Stimulated activated CD8-positive, alpha-beta memory T cell treated with anti-CD3 and anti-CD28 coated beads, Interleukin-2, amount 100 ng/mL, for 1 hour (primary cell): ENCODE measurements around the gene RHBDL3.

Source experiments
- DNase-seq, 2 donors: peaks; one replicate each; pipeline ENCODE4 v3.0.0-alpha.2; 2020; ENCODE audit warnings: low read depth in 2 of 2

Gene RHBDL3

DNA sequence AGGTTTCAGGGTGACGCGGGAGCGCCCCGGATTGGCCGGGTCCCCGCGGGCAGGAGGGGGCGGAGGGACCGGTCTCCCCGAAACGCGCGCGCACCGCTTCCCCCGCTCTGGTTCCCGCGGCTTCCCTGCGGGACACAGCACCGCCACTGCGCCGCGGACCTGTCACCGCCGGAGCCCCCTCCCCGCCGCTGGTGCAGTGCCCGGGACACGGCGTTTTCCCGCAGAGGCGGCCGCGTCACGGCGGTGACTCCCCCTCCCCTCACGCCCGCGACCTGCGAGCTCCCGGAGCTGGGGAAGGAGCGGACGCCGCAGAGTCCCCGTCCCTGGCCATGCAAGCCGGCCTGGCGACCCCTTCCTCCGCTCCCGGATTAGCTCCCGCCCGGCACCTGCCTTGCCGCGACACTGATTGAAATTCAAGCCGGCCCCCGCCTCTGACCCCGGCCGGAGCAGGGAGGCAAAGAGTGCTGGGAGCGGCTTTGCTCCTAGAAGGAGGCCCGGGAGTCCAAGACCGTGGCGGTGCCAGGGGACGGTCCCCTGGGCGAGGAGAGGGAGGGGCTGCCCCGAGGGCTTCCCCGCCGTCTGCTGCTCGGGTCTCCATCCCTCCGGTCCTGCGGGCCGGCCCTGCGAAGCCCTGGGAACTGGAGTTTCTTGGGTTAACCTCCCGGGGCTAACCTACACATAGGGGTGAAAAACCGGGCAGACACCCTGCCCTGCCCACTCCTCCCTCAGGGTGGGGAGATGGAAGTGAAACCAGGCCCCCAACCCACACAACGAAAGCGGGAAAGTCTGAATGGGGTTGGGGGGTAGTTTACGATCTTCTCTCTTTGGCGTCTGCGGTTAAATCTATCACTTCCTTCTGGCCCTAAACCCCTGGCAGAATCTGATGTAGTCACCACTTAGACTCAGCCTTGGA is 1.0 kb downstream of the RHBDL3 start:
- no peak for DNase-seq

DNA sequence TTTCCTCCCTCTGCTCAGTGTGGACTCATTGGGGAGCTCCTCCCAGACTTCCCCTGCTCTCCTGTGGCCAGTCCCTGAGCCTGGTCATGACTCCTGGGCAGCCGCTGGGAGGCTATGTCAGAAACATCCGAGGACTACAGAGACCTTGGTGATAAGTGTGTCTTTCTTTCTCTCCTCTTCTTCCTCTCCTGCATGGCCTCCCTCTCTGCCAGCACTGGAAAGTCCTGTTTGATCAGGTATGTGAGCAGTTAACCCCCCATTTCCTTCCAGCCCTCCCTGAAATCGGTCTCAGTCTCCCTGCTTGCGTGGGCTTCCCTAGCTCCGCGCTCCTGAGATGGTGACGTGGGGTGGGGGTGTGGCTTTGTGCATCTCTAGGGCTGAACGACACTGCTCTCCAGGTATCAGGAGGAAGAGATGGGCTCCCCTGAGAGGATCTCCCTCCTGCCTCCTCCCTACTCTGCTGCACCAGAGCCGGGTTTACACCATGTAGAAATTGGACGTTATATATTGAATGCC is 2.1 kb downstream of the RHBDL3 start:
- no peak for DNase-seq

DNA sequence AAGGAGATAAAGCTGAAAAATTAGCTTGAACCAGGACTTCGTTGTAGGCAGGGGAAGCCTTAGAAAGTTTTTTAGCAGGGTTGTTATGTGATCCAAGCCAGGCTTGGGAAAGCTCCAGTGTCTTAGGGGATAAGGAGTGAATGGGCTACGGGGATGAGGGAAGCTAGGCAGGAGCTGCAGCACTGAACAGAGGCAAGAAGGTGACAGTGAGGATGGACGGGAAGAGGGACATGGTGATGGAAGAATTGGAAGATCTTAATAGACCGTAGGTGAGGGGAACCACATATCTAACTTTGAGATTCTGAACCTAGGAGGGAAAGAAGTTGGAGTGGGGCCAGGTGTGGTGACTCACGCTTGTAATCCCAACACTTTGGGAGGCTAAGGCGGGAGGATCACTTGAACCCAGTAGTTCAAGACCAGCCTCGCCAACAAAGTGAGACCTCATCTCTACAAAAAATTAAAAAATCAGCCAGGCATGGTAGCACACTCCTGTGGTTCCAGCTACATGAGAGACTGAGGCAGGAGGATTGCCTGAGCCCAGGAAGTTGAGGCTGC is 3.2 kb downstream of the RHBDL3 start:
- DNase-seq, result no peak

DNA sequence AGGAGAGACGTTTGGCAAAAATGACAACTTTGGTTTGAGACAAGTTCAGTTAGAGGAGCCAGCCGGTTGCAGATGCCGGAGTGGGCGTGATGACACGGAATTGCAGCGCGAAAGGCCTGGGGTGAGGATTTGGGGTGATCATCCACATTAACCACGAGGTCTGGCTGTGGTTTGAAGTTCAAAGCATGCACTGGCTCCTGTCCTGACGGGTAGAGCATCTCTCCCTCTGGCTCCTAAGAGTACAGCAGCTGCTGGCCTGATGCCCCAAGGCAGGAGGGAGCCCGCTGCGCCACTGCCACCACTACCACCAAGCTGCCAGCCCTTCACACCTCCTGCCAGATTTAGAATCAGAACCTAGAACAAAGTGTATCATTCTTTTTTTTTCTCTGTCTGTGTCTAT is 3.7 kb downstream of the RHBDL3 start:
- DNase-seq, result no peak

DNA sequence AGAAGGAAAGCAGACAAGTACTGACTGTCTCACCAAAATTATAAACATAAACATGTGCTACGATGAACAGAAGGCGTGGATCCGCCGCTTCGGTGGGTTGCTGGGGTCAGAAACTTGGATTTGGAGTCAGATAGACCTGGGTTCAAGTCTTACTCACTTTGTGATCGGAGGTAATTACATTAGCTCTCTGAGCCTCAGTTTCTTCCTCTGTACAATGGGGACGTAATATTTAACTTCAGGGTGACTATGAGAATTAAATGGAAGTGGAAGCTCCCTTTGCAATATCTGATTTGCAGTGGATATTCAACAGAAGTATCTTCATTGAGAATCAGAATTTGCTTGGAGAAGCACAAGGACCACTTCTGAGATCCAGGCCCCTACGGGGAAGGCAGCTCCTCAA is 6.2 kb downstream of the RHBDL3 start:
- no peak for DNase-seq

DNA sequence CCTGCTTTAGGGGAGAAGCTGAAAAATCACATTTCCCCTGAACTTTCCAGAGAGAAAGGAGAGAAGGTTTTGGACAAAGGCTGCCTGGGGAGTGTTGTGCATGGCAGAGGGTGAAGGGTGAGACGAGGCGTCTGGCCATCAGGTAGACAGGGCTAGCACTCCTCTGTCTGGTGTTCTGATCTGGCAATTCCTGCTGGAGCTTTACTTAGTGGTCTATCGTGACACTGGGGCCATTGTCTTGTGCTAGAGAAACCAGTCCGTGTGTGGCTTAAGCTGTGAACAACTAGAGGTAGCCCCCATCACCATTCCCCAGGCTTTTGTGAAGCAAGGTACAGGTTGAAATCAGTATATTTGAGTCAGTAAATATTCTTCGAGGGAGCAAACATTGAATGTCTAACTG is 8.5 kb downstream of the RHBDL3 start:
- no peak for DNase-seq

DNA sequence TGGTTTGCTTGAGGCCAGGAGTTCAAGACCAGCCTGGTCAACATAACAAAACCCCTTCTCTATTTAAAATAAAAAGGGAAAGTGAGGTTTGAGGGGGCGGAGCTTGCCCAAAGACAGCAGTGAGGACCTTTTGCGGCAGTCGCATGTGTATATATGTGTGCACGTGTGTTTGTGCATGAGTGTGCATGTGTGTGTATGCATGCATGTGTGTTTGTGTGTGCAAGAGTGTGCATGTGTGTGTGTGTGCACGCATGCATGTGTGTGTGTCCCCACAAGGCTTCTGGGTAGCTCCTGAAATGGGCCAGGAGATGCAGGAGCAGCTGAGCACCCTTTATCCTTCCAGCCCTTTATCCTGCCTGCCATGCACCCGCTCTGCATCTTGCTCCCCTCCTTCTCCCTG is 9.0 kb downstream of the RHBDL3 start:
- DNase-seq, result no peak

DNA sequence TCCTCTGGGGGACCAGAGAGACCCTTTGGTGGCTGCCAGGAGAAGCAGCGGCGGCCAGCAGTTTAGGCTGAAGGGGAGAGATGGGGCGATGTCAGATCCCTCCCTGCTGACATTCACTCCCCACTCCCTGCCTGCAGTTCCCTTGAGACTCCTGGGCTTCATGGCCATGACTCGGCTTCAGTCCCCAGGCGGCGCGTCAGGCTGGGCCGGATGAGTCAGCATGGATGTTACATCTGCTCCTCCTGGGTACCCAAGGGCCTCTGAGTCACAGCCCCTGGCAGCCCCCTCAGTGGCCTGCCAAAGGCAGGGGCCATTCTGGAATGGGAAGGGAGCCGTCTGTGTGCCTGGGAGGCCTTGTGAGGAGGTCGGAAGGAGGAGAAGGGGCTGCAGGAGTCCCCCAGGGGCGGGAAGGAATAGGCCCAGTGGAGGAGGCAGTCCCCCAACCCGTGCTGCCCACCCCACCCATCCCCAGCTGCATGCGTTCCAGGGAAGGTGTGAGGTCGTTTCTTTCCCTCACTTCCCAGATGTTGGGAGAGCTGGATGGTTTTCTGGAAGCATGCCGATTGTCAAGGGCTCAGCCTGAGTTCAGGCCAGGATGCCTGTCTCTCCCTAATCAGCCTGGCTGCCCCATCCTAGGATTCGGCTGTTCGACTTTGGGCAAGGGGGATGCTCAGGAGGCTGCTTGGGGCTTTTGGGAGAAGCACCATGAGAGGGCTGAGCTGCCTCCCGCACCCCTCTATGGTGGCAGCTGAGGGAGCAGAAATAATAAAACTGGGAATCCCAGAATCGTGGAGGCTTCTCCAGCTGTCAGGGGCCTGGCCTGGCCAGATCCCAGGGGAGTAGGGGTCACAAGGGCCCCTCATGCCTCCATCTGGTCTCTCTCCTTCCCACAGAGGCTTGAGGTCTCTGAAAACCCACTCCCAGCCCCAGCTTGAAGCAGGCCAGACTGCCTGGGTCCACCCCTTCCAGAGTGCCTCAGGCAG is 9.7 kb downstream of the RHBDL3 start:
- DNase-seq, result no peak

DNA sequence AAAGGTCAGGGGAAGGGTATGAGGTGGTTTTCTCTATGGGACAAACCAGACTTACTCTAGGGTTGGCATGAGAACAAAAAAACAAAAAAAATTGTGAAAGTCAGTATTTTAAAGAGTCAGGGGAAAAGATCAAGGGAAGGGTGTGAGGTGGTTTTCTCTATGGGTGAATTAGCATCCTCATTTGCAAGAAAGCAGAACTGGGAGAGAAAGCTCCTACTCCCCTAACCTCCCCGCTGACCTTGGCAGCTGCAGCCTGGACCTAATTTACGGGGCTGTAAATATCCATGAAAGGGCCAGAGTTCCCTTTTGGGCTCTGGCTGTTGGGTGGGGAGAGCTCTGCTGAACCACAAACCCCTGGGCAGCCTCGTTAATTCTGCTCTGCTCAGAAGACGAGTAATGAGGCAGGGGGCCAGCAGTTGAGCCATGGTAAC is 10.6 kb downstream of the RHBDL3 start:
- DNase-seq, result no peak

DNA sequence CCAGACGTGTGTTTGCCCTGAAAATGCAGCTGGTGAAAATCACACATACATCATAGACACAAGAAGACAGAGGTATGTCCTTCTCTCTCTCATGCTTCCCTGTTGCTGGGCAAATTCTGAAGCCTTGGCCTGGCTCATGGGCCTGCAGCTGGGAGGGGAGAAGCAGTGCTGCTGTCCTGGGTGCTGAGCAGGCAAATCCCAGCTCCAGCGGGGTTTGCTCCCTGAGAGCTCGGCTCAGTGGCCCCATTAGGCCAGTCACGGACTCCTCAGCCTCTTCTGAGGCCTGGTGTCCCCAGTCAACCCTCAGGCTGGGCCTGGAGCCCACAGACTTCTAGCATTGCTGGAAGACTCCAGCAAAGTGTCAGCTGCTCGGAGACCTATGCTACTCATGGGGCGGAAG is 11.7 kb downstream of the RHBDL3 start:
- DNase-seq, result no peak

DNA sequence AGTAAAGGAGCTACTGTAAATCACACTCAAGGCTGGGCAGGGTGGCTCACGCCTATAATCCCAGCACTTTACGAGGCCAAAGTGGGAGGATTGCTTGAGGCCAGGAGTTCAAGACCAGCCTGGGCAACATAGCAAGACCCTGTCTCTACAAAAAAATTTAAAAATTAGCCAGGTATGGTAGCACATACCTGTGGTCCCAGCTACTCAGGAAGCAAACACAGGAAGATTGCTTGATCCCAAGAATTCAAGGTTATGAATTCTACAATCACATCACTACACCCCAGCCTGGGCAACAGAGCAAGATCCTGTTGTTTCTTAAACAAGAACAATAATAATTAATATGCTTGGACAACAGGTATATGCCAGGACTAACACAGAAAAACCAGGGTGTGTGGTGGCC is 13.2 kb downstream of the RHBDL3 start:
- no peak for DNase-seq

DNA sequence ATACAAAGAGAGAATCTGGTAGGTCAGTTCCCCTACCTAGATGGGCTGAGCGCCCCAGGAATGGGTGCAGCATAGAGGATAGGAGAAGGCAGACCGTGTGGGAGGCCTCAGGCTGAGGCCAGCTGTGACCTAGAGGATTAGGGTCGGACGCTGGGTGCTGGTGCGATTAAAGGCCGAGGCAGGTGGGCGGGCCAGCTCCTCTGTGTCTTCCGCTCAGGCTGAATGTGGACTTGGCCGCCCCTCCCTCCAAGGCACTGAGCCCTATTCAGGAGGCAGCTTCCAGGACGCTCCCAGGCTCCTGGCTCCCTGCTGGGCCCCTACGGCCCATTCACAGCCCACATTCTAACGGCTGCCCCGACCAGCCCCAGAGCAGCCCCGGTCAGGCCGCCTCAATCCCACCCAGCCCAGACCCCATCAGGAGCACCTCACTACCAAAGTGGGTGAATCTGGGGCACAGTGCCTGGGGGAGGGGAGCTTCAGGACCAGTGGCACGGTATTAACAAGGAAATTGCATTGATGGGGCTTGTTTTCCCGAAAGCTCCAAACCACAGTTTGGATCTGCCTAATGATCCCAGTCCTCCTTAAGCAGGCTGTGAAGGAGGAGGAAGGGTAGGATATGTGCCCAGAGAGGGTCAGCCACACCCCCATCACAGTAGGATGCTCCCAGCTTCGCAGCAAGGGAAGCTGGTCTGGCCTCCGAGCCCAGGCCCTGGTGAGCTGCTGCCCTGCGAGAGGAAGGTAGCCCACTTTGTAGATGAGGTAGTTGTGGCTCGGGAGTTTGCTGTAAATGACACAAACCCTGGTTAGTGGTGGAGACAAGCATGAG is 14.5 kb downstream of the RHBDL3 start:
- no peak for DNase-seq

DNA sequence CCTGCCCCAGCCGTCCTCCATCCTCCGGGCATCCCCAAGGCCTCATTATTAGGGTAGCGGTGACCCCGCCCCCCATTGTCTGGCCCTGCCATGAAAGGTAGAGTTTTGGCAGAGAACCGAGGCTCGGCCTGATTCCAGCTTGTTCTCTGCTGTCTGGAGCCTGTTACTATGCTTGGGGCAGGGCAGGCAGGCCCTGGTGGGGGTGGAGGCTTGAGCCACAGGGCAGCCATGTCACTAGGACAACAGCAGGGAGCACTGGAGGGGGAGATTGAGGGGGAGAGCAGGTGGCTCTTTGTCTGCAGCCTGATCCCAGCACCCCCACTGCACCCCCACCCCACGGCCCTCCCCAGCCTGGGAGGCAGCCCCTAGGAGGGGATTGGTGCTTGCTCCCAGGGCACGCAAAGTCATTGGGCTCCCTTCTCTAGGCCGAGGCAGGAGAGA is 15.4 kb downstream of the RHBDL3 start:
- no peak for DNase-seq

DNA sequence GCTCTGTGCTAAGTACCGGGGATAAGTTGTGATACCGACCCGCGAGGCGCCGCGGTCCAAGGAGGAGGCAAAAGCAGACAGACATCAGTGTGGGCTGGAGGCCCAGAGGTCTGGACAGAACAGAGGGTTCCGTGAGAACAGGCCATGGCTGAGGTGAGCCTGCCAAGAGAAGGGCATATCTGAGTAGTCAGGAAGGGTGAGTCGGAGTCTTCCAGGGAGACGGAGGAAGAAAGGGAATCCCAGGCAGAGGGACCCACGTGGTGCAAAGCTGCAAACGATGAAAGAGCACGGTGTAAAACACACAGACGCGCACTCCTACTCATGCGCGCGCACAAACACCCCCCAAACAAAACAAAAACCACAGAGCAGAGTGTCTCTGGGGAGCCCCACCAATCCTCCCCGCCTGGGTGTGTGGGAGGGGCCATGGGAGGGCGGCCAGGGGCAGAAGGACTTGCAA is 18.1 kb downstream of the RHBDL3 start:
- DNase-seq, result no peak

DNA sequence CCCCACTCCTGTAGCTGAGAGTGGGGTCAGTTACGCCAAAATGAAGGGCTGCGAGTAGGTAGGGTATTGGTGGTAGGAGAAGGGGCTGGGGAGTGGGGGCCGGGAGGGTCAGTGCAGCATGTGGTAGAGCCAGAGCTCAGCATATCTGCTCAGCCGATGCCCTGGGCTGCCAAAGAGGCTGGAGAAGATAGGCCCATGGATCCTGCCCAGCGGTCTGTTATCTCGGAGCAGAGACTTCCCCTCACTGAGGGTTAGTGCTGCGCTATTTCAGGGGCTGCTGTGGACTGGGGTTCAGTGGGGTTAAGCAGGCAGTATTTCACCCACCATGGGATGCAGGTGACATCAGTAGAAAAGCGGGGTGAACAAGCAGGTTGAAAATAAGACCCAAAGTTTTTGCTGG is 19.7 kb downstream of the RHBDL3 start:
- no peak for DNase-seq

DNA sequence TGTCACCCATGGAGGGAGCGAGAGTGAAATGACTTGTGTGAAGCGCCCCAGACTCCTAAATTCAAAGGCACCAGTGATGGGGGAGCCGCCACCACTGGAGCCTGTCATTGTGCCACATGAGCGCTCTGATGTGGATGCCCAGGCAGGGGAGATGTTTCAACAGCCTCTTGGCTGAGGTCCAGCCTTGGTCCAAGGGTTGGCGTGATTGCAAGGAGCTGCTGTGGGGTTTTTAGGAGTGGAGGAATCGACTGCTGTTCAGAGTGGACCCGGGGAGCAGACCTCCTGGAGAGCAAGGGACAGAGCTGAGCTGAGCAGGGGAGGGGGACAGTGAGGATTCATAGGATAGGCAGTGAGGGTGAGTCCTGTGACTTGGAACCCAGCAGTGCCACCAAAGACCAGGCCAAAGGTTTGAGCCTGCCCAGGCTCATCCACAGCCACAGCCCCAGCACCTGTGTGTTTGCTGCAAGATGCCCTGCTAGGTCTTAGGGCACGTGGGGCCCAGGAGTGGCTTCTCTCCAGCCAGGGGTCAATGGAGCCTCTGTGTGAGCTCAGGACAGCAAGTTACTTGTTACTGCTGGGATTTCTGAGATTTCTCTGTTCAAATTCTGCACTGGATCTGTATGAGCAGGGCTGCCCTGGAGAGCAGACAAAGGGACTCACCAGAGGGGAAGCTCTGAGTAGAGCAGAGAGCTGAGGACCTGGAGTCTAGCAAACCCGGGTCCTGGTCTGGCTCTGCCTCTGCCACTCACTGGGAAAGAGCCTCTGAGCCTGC is 20.3 kb downstream of the RHBDL3 start:
- no peak for DNase-seq

DNA sequence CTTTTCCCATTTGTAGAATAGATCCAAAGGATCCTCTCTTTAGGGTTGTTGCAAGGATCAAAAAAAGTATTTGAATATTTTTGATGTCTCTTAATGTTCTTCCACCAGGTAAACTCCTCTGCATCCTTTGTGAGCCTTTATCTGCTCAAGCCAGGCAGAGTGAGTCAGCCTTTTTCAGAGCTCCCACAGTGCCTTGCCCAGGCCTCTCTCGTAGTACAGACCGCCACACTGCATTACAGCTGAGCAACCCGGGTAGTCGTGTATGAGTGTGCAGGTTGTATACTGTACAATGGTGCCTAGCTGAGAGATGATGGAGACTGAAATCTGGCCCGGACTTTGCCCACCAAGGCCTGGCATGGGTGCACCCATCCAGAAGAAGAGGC is 20.9 kb downstream of the RHBDL3 start:
- no peak for DNase-seq

DNA sequence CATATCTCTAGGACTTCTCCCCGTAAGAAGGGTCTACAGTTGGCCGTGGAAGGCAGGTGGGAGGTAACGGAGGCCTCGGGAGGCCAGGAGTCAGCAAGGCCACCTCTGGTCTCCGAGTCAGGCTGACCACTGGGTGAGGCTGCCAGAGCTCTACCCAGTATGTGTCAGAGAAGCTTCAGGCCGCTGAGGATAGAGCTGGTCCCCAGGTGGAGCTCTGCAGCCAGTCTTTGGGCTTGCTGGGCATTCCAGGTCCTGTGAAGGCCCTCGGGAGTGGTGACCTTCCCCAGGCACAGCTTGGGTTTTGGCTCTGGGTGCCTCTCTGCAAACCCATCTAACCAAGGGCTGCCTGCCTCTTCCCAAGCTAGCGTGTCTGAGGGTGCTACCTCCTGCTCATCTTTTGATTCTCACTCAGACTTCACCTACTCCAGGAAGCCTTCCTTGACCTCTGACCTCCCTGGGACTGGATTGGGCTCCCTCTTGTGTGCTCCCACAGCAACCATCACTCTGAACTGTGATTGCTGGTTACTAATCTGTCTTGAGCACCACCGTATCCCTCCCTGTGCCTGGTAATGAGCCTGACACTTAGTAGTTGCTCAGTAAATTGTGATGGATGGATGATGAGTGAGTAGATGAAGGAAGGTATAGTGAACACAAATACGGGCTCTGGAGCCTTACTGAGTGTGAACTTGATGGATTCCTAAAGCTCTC is 22.3 kb downstream of the RHBDL3 start:
- no peak for DNase-seq

DNA sequence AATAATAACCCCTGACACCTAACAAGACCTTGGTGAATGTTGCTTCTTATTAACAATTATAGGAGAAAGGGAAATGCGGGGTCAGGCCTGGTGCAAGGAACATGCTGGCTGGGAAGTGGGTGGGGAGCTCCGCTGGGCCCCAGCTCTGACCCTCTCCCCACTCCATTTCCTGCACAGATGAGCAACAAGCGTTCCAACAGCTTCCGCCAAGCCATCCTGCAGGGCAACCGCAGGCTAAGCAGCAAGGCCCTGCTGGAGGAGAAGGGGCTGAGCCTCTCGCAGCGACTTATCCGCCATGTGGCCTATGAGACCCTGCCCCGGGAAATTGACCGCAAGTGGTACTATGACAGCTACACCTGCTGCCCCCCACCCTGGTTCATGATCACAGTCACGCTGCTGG is 23.0 kb downstream of the RHBDL3 start:
- DNase-seq, result no peak
